ENCODE data around the gene CAST.

Gene CAST

GRCh38 chr5:96652769-96653454 lies 9.3 kb upstream of the CAST start:
- no peak for TF ChIP-seq CTCF (conservative IDR thresholded peaks at IDR 0.05)
- H3K27ac ChIP-seq = no peak overlapping the region

- TF ChIP-seq CTCF (conservative IDR thresholded peaks at IDR 0.05) = no peak
- no peak overlapping the region for H3K27ac ChIP-seq
Measured at GRCh38 chr5:96654209-96654608, 8.0 kb upstream of the CAST start.

GRCh38 chr5:96655085-96655484 lies 7.1 kb upstream of the CAST start:
- peak overlapping the region; percentile 4; the same call in 1 of the 2 replicates for H3K27ac ChIP-seq
- TF ChIP-seq CTCF (conservative IDR thresholded peaks at IDR 0.05) = no peak

GRCh38 chr5:96655506-96655905 lies 6.7 kb upstream of the CAST start:
- TF ChIP-seq CTCF (conservative IDR thresholded peaks at IDR 0.05) = no peak
- H3K27ac ChIP-seq = peak overlapping the region; percentile 4; the same call in 1 of the 2 replicates

GRCh38 chr5:96657068-96657467 lies 5.1 kb upstream of the CAST start:
- TF ChIP-seq CTCF (conservative IDR thresholded peaks at IDR 0.05) = no peak
- H3K27ac ChIP-seq = no peak overlapping the region

- no peak for TF ChIP-seq CTCF (conservative IDR thresholded peaks at IDR 0.05)
- H3K27ac ChIP-seq = no peak overlapping the region
Measured at GRCh38 chr5:96658272-96658671, 3.9 kb upstream of the CAST start.

GRCh38 chr5:96659170-96659569 lies 3.0 kb upstream of the CAST start:
- TF ChIP-seq CTCF (conservative IDR thresholded peaks at IDR 0.05) = no peak
- no peak overlapping the region for H3K27ac ChIP-seq

Measured in VCaP (cell line).